Activated naive CD4-positive, alpha-beta T cell treated with Interleukin-2 at 50 U/mL for 16 hours (primary cell): Measurements from ENCODE around the gene HCRT.
"Not testable (repeated sequence)": the region's sequence is repeated elsewhere in the genome, so short reads cannot be mapped to it uniquely, and the experiment has no call there.

ENCODE experiments used
- DNase-seq: peaks from one replicate; pipeline ENCODE4 v3.0.0-alpha.2; 2020

The HCRT gene

DNA sequence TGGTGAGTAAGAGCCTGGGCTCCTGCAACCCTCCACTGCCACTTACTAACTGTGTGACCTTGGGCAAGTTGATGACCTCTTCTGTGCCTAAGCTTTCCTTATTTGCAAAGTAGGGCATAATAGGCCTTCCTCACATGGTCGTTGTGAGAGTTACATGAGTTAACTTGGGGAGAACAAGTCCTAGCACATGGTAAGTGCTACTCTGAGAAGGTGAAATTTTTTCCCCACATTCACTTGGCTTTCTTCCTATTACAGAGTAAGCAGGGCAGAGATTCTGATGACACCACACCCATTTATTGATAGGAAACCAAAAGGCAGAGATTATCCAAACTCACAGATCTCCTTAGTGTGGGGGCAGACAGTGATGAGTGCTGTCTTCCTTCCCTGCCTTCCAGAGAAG, 5.9 kb downstream of the HCRT start:
- no peak for DNase-seq

DNA sequence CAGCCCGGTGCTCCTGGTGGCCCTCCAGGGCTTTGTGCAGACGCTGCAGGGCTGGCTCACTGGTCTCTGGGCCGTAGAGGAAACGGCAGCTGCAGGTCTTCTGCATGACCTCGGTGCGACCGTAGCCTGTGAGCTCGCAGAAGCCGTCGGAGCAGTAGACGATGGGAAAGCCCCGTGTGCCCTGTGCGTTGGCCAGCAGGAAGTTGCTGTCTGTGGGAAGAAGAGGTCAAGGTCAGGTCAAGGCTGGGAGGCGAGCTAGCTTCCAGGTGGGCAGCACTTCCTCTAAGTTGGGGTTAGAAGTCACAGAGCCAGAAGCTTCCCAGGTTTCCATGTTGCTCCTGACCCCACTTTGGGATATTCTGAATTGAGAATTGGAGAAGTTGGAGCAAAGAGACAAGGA, 6.4 kb downstream of the HCRT start:
- DNase-seq: peak; percentile 22

DNA sequence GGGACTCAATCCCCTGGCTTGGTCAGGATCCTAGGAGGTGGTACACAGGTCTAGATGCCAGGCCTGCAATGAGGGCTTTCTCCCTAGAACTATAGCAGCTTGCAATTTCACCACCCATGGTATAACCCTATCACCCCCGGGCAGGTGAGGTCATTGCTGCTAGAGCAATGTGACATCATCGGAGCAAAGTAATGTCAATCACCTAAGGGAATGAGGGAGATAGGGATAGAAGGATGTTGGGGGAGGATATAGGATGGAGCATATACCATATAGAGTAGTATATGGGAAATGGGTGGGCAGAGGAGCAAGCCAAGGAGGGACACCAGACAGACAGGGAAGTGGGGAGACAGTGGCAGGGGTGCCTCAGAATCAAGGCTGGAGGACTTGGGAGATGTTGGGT, 7.6 kb downstream of the HCRT start:
- no peak for DNase-seq

DNA sequence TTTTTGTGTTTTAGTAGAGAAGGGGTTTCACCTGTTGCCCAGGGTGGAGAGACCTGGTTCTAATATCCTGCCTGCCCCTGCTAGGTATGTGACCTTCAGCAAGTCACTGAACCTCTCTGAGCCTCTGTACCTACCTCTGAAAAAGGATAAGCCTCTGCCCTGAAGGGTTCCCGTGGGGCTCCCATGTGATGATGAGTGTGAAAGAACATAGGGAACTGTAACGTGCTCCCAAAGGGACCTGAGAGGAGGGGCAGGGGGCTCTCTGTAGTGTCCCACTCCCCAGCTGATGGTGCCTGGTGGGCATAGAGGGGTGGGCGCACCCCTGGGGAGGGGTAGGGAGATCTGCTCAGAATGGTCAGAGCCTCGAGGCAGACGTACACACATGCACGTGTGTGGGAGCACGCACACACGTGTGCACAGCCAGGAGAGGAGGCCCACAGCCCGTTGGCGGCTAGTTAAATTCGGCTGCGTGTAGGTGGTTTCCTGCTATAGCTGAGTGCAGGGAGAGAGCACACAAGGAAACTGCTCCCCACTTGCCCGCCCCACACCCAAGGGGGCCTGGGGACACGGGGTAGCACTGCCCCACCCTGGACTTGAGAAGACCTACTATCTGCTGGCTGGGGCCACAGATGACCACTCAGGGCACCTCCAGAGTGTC, 11.0 kb downstream of the HCRT start:
- no peak for DNase-seq

DNA sequence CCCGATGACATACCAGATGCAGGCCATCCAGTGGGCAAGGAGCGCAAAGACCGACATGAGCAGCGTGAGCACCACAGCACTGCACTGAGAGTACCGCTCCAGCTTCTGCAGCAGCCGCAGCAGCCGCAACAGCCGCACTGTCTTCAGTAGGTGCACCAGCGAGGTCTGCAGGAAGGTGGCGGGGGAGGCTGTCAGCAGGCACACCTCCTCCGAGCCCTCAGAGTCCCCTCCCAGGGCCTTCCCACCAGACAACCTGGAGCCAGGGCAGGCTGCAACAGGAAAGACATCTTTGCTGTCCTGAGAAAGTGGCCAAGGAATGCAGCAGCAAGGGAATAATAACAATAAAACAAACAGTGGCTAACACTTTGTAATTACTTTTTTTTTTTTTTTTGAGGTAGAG, 13.4 kb downstream of the HCRT start:
- DNase-seq: no peak

DNA sequence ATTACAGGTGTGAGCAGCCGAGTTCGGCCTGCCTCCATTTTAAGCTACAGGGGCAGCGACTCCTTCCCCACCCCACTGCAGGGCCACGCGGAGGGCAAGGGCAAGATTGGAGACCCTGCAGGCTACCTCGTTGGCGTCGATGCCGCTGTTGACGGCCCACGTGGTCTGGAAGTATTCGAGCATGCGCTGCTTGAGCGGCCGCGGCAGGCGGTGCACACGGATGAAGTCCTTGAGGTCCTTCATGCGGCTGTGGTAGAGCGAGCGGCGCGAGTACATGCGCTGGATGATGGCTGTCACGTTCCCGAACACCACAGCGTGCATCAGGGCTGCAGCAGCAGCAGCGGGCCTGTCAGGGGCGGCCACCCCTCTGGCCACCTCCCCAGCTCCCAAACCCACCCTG, 15.9 kb downstream of the HCRT start:
- DNase-seq: no peak

DNA sequence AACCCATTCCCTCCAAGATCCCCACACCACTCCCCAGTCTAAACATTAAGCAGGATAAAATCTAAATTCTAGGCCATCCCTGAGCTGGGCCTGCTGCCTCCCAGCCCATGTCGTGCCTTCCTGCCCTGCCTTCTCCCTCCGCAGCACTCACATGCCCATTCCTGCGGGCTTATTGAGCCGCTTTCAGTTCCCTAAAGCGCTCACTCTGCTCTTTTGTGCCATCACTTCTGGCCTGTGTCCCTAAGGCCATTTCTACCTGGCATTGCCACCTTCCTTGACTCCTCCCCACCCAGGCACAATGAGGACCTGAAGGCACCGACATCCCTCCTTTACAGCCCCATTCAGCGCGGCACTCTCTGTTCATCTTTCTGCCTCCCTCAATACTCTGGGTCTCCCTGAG, 17.4 kb downstream of the HCRT start:
- no peak for DNase-seq

DNA sequence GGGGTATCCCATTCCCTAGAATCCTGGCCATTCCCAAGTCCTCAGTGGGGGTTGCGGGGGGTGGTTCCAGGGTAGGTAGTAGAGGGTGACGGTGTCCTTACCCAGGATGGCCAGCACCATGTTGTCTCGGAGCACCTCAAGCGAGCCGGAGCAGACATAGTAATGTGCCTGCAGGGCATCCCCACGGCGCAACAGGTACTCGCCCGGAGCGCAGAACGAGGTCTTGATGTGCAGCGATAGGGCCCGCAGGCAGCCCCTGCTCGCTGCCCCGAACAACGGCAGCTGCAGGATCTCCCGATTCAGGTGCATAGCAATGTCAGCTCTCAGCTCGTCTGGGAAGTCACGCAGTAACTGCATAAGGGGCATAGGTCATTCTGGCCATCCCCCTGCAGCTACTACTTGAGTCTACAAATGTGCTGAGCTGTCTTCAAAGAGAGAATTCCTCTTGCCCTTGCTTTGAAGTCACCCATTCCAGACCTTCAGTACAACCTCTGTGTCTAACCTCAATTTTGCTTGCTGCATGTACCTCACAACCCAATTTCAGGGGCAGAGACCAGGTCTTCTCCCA, 19.0 kb downstream of the HCRT start:
- no peak for DNase-seq

DNA sequence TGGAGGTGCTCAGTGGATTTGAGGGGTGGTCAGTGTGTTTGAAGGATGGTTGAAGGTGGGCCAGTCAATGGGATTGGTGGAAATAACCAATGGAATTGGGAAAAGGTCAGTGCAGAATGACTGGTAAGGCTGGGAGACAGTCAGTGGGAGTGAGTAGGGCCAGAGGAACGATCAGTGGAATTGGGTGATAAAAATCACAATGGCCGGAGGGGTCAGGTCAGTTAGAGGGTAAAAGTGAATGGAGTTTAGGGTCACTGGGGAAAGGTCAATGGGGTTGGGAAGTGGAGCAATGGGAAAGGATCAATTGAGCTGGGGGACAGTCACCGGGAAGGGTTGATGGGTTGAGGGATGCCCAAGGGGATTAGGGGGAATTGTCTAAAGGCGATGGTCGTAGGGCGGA, 19.5 kb downstream of the HCRT start:
- no peak for DNase-seq

DNA sequence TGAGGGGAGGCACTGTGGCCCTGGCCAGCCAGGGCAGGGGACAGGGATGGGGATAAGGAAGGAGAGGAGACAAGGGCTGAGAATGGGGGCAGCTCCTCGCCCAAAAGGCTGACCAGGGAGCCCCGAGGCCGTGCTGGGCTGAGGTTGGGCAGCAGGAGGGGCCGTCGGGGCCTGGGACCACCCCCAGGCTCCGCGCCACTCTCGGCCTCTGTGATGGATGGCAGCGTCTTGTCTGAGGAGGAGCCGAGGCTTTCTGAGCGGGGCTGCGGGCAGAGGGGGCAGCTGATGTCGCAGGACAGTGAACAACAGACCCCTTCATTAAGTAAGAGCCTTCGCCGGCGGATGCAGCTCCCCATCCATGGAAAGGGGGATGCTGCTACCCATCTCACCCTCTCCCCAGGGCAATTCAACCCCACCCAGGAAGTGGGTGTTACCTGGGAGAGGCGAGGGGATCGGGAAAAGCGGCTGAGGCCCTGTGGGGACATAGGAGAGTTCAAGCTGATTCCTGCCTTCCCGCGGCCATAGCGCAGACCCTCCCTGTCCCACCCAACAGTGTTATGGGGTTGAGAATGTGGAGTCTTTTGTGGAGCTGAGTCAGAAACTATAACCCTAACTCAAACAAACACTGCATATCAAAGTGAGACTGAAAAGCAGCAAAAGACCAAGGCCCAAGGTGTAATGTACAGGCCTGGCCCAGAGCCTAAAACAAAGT, 21.4 kb downstream of the HCRT start:
- no peak for DNase-seq

DNA sequence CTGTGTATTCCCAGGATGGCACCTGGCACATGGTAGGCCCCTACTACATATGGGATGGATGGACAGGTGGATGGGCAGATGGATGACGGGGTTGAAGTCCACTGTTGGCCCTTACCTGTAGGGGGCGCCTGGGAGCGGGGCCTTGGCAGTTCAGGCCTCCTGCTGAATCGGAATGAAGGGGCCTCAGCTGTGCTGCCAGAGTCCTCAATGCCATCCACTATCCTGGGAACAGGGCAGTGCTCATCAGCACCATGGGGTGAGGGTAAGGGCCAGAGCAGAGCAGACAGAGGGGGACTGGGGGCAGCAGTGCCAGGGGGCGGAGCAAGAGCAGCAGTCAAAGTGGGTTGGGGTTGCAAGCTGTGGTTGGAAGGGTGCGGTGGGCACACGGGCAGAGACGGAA, 22.1 kb downstream of the HCRT start:
- DNase-seq: peak; percentile 42

DNA sequence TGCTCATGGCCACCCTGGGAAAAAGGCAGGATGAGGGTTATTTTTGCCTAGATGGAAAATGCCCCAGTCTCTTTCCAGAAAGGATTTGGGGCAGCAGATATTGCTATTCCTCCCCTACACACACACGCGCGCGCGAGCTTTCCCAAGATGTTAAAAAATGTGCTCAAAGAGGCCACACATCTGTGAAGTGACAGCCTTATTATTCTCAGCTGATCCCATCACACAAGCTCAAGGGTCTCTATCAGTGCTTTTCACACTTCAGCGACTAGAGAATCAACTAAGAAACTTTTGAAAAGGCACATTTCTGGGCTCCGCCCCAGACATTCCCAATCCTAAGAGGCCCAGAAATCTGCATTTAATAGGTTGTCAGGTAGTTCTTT, 24.7 kb downstream of the HCRT start:
- no peak for DNase-seq

DNA sequence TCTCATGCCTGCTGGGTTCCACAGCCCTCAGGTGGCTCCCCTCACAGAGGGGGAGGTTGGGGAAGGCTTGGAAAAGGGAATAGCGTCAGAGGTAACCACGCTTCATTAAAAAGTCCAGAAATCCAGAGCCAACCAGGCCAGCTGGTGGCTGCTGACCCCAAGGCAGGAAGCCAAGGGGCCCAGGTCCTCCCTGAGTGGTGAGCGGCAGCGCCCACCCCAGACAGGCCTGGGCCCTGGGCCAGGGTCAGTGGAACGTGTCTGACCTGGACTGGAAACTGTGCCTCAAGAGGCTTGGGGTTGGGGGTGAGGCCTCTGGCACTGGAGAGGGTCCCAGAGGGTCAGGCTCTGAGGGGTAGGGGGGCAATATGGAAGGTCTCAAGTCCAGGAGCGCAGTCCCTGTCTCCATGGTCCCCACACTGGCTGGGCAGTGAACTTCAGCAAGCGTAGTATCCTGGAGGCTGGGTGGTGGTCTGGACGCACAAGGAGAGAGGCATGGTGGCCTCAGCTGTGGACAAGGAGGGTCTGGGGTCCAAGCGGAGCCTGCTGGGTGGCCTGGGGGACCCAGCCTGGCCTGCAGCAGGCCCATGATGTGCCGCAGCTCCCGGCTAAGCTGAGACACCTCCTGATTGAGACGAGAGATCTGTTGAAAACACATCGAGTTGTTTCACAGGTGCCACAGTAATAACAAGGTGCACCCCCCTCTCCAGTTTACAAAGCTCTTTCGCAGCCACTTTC, 25.3 kb downstream of the HCRT start:
- no peak for DNase-seq

DNA sequence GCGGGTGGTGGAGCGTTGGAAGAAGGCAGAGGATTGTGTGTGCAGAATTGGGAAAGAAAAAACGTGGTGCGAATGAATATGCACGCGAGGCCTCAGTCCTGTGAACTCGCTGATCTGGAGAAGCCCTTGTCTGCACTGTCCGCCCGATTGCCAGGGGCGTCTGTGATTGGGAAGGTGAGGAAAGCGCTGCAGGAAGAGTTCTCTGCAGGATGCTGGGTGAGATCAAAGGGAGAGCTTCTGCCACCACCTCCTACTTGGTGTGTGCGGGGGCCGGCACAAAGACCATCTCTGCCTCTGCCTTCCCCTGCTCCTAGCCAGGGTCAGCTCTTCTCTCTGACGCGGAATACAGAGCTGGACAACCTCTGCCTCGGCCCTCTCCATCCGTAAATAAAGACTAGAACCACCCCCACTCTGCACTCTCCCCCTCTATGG, 29.6 kb downstream of the HCRT start:
- DNase-seq: no peak

DNA sequence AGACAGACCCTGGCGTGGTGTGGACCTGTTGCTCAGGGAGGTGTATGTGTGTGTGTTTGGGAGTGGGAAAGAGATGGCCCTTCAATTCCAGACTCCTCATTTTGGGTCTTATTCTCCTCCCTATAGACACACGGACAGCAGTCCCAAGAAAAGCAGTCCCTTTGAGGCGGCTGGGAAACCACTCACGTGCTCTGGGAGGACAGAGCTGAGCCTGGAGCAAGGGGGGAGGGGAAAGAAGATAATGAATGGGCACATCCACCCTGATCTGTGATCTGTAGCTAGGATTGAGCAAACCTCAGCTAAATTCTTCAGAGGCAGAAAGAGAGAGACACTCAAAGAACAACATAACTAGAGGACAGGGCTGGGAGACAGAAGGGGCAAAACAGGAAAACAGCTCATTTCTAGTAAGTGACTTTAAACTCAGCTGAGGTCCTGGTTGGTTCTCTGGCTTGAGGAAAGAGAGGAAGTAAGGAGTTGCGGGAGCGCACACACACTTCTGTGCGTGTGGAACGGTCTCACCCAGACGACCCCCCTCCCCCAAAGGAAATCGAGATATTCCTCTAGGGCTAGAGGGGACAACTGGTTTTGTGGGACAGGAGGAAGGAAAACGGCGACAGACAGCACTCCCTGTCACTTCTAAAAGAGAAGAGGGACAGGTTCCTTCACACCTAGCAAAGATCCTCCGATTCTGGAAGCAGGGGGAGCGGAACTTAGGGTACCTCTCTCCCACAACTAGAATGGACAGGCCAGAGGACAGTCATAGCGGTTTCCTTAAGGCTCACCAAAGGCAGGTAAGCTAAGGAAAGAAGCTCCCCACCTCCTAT, 31.1 kb downstream of the HCRT start:
- DNase-seq: no peak

DNA sequence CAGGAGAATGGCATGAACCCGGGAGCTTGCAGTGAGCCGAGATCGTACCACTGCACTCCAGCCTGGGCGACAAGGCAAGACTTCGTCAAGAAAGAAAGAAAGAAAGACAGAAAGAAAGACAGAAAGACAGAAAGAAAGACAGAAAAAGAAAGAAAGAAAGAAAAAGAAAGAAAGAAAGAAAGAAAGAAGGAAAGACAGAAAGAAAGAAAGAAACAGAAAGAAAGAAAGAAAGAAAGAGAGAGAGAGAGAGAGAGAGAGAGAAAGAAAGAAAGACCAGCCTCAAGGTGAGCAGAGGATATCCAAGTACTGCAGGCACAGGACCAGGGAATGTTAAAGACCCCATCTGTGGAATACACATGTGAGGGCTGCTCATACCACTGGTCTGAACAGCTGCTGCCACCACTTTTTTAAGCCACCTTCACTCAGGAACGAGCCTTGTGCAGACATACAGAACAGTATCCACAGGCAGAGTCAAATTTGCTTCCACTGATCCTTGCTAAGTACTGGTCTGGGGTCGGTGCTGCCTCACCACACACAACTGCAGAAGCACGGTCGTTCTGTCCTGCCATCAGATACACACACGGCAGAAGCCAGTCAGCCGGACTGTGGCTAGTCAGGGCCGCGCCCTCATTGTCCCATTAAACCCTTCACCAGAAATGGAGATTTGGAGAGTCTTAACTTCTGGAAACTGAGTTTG, 38.2 kb downstream of the HCRT start:
- no peak for DNase-seq

DNA sequence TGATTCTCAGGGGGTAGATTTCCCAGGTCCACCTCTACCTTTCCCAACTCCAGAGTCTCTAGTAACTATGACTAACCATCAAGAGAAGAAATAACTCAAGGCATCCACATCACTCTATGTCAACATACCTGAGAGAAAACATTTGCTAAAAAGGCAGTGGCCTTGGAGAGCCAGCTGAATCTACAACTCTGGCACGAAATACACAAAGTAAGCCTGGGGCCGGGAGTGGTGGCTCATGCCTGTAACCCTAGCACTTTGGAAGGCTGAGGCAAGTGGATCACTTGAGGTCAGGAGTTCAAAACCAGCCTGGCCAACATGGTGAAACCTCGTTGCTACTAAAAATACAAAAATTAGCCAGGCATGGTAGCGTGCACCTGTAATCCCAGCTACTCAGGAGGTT, 42.1 kb downstream of the HCRT start:
- DNase-seq: not testable (repeated sequence)

DNA sequence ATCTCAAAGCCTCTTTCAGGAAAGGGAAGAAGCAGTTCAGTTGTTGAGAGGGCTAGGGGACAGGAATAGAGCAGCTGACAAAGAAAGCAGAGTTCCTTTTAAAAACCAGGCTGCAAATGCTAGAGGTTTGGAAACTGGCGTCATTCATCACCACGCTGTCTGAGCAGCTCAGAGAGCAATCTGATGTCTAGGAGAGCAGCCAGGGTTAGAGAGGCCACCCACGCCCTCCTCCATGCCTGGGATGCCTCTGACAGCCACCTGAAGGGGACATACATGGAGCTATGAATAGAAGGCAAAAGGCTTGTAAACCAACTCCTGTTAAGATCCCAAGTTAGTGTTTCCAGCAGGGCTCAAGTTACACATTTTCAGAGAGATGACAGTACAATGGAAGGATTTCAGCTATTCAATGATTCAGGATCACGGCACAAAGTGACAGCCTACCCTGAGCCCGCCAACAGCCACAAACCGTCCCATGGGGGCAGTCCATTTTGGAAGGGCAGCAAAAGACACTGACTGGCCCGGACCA, 42.8 kb downstream of the HCRT start:
- no peak for DNase-seq

DNA sequence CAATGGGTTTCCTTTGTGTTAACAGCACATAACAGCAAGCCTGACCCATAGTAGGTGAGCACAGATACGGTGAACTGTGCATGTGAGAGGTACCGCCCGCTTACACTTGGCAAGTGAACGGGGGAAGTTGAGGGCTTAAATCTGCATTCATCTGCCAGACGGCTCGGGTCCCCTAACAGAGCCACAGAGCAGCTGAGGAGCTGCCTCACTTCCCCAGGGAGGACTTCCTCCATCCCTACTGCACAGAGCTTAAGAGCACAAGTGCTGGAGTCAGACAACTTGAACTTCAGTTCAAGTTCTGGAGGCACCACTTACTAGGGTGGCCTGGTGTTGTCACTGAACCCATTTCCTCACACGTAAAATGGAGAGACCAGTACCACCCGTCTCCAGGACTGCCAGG, 43.9 kb downstream of the HCRT start:
- DNase-seq: no peak

DNA sequence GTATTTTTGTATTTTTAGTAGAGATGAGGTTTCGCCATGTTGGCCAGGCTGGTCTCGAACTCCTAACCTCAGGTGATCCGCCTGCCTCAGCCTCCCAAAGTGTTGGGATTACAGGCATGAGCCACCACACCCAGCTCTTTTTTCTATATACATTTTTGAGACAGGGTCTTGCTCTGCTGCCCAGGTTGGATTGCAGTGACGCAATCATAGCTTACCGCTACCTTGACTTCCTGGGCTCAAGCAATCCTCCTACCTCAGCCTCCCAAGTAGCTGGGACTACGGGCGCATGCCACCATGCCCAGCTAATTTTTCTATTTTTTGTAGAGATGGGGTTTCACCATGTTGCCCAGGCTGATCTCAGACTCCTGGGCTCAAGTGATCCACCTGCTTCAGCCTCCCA, 44.6 kb downstream of the HCRT start:
- not testable (repeated sequence) for DNase-seq

DNA sequence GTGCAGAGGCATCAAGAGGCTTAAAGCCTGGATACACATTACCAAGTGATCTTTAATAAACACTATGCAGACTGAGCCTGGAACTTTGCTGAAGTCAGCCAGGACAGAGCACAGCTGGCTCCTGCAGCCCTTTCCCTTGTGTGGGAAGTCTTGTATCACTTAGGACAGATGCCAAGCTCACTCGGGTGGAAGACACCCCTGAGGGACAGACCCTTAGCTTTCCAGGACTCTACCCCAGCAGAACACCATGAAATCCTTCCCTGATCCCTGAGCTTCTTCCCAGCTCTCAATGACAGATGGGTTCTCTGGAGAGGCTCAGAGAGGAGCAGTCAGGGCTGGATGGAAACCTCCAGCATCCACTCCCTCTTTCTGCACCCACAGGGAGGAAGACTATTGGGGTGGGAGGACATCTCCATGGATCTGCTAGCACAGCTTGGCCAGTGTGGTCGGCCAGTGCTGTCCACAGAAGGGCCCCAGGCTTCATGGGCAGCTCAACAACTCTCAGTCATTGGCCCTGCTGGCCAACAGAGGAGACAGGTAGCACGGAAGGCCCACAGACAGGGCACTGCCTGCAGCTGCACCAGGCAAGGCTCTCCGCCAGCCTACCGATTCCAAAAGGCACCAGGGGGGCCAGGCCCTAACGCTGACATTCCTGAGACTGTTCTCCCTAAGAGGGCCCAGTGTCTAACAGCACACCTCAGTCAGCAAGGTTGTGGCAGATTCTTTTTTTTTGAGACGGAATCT, 46.3 kb downstream of the HCRT start:
- DNase-seq: no peak
